Activated CD4-positive, alpha-beta memory T cell treated with anti-CD3 and anti-CD28 coated beads, Interleukin-2, amount 10 ng/mL, durations not matched to agents 7 days and 5 days (primary cell): ENCODE measurements around the gene PSME4. TPM values are rescaled to one million over a fixed set of nuclear protein-coding genes. Genes with fewer than 3 reads are reported as not detected.

Experiments
- CTCF ChIA-PET: fragments of 350-600 bp; sonication (Branson Sonifier 250); formaldehyde crosslinking; loops from one replicate; lab custom pipeline; 2021; ENCODE audit warnings: antibody characterized with exemption, inconsistent platforms; lab: Charles Lee
- POLR2A ChIA-PET: fragments of 350-600 bp; sonication (Branson Sonifier 250); formaldehyde crosslinking; loops from one replicate; lab custom pipeline; 2021; ENCODE audit warnings: antibody characterized with exemption; lab: Charles Lee
- DNase-seq: peaks from one replicate; pipeline ENCODE4 v3.0.0-alpha.2; 2020
- H3K27ac Mint-ChIP-seq: one replicate; pipeline ENCODE4 v1.8.0; 2021; ENCODE audit warnings: mild to moderate bottlenecking, mixed read lengths
- H3K27me3 Mint-ChIP-seq: one replicate; pipeline ENCODE4 v1.8.0; 2021; ENCODE audit warnings: mixed read lengths
- H3K36me3 Mint-ChIP-seq: one replicate; pipeline ENCODE4 v1.8.0; 2021; ENCODE audit warnings: low read depth, mixed read lengths
- H3K4me1 Mint-ChIP-seq: one replicate; pipeline ENCODE4 v1.8.0; 2021; ENCODE audit warnings: mixed read lengths
- H3K4me3 Mint-ChIP-seq: one replicate; pipeline ENCODE4 v1.8.0; 2021; ENCODE audit warnings: mild to moderate bottlenecking, mixed read lengths
- H3K9me3 Mint-ChIP-seq: one replicate; pipeline ENCODE4 v1.8.0; 2021; ENCODE audit warnings: mixed read lengths
- total RNA-seq, 2 experiments: library from RNA; stranded (reverse); gene quantifications; one replicate each; pipeline ENCODE4 v1.2.3, GENCODE V29; 2021

The PSME4 gene
- total RNA-seq, 2 experiments from 2014 or later = 47.4 to 47.8 TPM

- Mint-ChIP-seq H3K36me3 (peaks cover 56% of the 10 kb centered on the region), H3K27me3 (no peaks in the 10 kb centered on the region), H3K4me1 (no peaks in the 10 kb centered on the region), H3K4me3 (no peak overlapping the region), H3K27ac (no peak overlapping the region), H3K9me3 (no peaks in the 10 kb centered on the region)
- ChIA-PET POLR2A (interaction anchor here (1.4 kb wide), 2 partner anchors 10 to 68 kb away, joined by 3 to 4 read pairs; partner anchors contain the start of gene PSME4), CTCF (no interaction called here)
- DNase-seq = no peak
These were observed 67.8 kb downstream of the PSME4 start for GRCh38 chr2:53903011-53903410.

GRCh38 chr2:53901192-53901591, 69.6 kb downstream of the PSME4 start:
- no peak for DNase-seq
- Mint-ChIP-seq H3K4me1 (no peaks in the 10 kb centered on the region), H3K4me3 (no peak overlapping the region), H3K36me3 (peaks cover 49% of the 10 kb centered on the region), H3K27ac (no peak overlapping the region), H3K27me3 (no peaks in the 10 kb centered on the region), H3K9me3 (no peaks in the 10 kb centered on the region)
- ChIA-PET POLR2A (no interaction called here), CTCF (no interaction called here)

- no peaks in the 10 kb centered on the region for H3K27me3 Mint-ChIP-seq
- no peaks in the 10 kb centered on the region for H3K4me1 Mint-ChIP-seq
- no peak overlapping the region for H3K27ac Mint-ChIP-seq
- peaks cover 56% of the 10 kb centered on the region for H3K36me3 Mint-ChIP-seq
- DNase-seq = no peak
- CTCF ChIA-PET = interaction anchor here (0.7 kb wide), 1 partner anchor 1417 kb away, joined by 3 read pairs; no protein-coding TSS in a partner anchor
- POLR2A ChIA-PET = no interaction called here
- H3K4me3 Mint-ChIP-seq = no peak overlapping the region
- no peaks in the 10 kb centered on the region for H3K9me3 Mint-ChIP-seq
These were observed 73.9 kb downstream of the PSME4 start for GRCh38 chr2:53896864-53897263.

GRCh38 chr2:53886406-53887280, 84.2 kb downstream of the PSME4 start:
- ChIA-PET CTCF (no interaction called here), POLR2A (interaction anchor here (0.7 kb wide), 1 partner anchor 155 kb away, joined by 4 read pairs; no protein-coding TSS in a partner anchor)
- Mint-ChIP-seq H3K4me3 (no peak overlapping the region), H3K4me1 (peaks cover 27% of the 10 kb centered on the region), H3K36me3 (peaks cover 77% of the 10 kb centered on the region), H3K27ac (no peak overlapping the region), H3K27me3 (no peaks in the 10 kb centered on the region), H3K9me3 (no peaks in the 10 kb centered on the region)
- DNase-seq = no peak

GRCh38 chr2:53884883-53885282, 85.9 kb downstream of the PSME4 start:
- no peak overlapping the region for H3K4me3 Mint-ChIP-seq
- CTCF ChIA-PET = no interaction called here

GRCh38 chr2:53881986-53882385, 88.8 kb downstream of the PSME4 start:
- no peak overlapping the region for H3K27ac Mint-ChIP-seq
- H3K36me3 Mint-ChIP-seq = peaks cover 67% of the 10 kb centered on the region
- H3K27me3 Mint-ChIP-seq = no peaks in the 10 kb centered on the region
- CTCF ChIA-PET = interaction anchor here (0.5 kb wide), 1 partner anchor 15 kb away, joined by 6 read pairs; no protein-coding TSS in a partner anchor
- H3K4me3 Mint-ChIP-seq = no peak overlapping the region
- no peak for DNase-seq
- POLR2A ChIA-PET = no interaction called here
- H3K4me1 Mint-ChIP-seq = peaks cover 21% of the 10 kb centered on the region
- no peaks in the 10 kb centered on the region for H3K9me3 Mint-ChIP-seq

More at GRCh38 chr2:53884883-53885282, 85.9 kb downstream of the PSME4 start:
- POLR2A ChIA-PET = no interaction called here
- DNase-seq = no peak
- Mint-ChIP-seq H3K9me3 (no peaks in the 10 kb centered on the region), H3K27me3 (no peaks in the 10 kb centered on the region), H3K4me1 (peaks cover 27% of the 10 kb centered on the region), H3K36me3 (peaks cover 75% of the 10 kb centered on the region), H3K27ac (no peak overlapping the region)

- H3K4me1 Mint-ChIP-seq = peaks cover 15% of the 10 kb centered on the region
- H3K27me3 Mint-ChIP-seq = no peaks in the 10 kb centered on the region
- H3K27ac Mint-ChIP-seq = no peak overlapping the region
- ChIA-PET POLR2A (no interaction called here), CTCF (no interaction called here)
- no peak overlapping the region for H3K4me3 Mint-ChIP-seq
- H3K36me3 Mint-ChIP-seq = peaks cover 60% of the 10 kb centered on the region
- no peak for DNase-seq
- H3K9me3 Mint-ChIP-seq = no peaks in the 10 kb centered on the region
These were observed 89.4 kb downstream of the PSME4 start for GRCh38 chr2:53881360-53881759.

GRCh38 chr2:53880756-53881155, 90.0 kb downstream of the PSME4 start:
- ChIA-PET POLR2A (no interaction called here), CTCF (no interaction called here)
- Mint-ChIP-seq H3K27ac (no peak overlapping the region), H3K4me1 (peaks cover 13% of the 10 kb centered on the region), H3K9me3 (no peaks in the 10 kb centered on the region), H3K27me3 (no peaks in the 10 kb centered on the region), H3K4me3 (no peak overlapping the region), H3K36me3 (peaks cover 60% of the 10 kb centered on the region)
- DNase-seq = no peak

- Mint-ChIP-seq H3K36me3 (peaks cover 50% of the 10 kb centered on the region), H3K4me1 (no peaks in the 10 kb centered on the region), H3K27me3 (no peaks in the 10 kb centered on the region), H3K4me3 (no peak overlapping the region), H3K9me3 (no peaks in the 10 kb centered on the region), H3K27ac (no peak overlapping the region)
- CTCF ChIA-PET = no interaction called here
- POLR2A ChIA-PET = no interaction called here
- no peak for DNase-seq
These were observed 93.2 kb downstream of the PSME4 start for GRCh38 chr2:53877556-53877955.

- CTCF ChIA-PET = no interaction called here
- Mint-ChIP-seq H3K27me3 (no peaks in the 10 kb centered on the region), H3K4me1 (no peaks in the 10 kb centered on the region), H3K27ac (no peak overlapping the region), H3K4me3 (no peak overlapping the region), H3K36me3 (peaks cover 45% of the 10 kb centered on the region), H3K9me3 (no peaks in the 10 kb centered on the region)
- no peak for DNase-seq
- POLR2A ChIA-PET = no interaction called here
These were observed 93.7 kb downstream of the PSME4 start for GRCh38 chr2:53877112-53877511.

GRCh38 chr2:53874401-53874950, 96.3 kb downstream of the PSME4 start:
- Mint-ChIP-seq H3K27me3 (no peaks in the 10 kb centered on the region), H3K4me1 (no peaks in the 10 kb centered on the region), H3K9me3 (no peaks in the 10 kb centered on the region), H3K36me3 (peaks cover 36% of the 10 kb centered on the region), H3K27ac (no peak overlapping the region), H3K4me3 (no peak overlapping the region)
- no peak for DNase-seq
- ChIA-PET POLR2A (no interaction called here), CTCF (no interaction called here)

GRCh38 chr2:53867773-53868172, 103.0 kb downstream of the PSME4 start:
- Mint-ChIP-seq H3K9me3 (no peaks in the 10 kb centered on the region), H3K27ac (no peak overlapping the region), H3K4me3 (no peak overlapping the region), H3K4me1 (no peaks in the 10 kb centered on the region), H3K36me3 (peaks cover 33% of the 10 kb centered on the region), H3K27me3 (no peaks in the 10 kb centered on the region)
- CTCF ChIA-PET = interaction anchor here (0.6 kb wide), 1 partner anchor 181 kb away, joined by 5 read pairs; no protein-coding TSS in a partner anchor
- no peak for DNase-seq
- POLR2A ChIA-PET = no interaction called here

- ChIA-PET POLR2A (no interaction called here), CTCF (interaction anchor here (0.6 to 0.7 kb wide), 3 partner anchors 15 to 182 kb away, joined by 4 to 6 read pairs (median 5); no protein-coding TSS in a partner anchor)
- DNase-seq = no peak
- Mint-ChIP-seq H3K9me3 (no peaks in the 10 kb centered on the region), H3K4me3 (no peak overlapping the region), H3K27ac (no peak overlapping the region), H3K4me1 (no peaks in the 10 kb centered on the region), H3K36me3 (peaks cover 33% of the 10 kb centered on the region), H3K27me3 (no peaks in the 10 kb centered on the region)
These were observed 103.6 kb downstream of the PSME4 start for GRCh38 chr2:53867169-53867568.
